HG03354 (cell line): ENCODE data around the gene SDK1.
"Not testable (repeated sequence)": the region's sequence is repeated elsewhere in the genome, so short reads cannot be mapped to it uniquely, and the experiment has no call there.

Source experiments
- ATAC-seq: cut with Tn5 transposase; IDR thresholded peaks from one replicate; pipeline ENCODE4 v1.9.1; 2021; ENCODE audit warnings: mild to moderate bottlenecking; ENCODE audit not compliant: unreplicated experiment, poor library complexity, severe bottlenecking

Gene SDK1

DNA sequence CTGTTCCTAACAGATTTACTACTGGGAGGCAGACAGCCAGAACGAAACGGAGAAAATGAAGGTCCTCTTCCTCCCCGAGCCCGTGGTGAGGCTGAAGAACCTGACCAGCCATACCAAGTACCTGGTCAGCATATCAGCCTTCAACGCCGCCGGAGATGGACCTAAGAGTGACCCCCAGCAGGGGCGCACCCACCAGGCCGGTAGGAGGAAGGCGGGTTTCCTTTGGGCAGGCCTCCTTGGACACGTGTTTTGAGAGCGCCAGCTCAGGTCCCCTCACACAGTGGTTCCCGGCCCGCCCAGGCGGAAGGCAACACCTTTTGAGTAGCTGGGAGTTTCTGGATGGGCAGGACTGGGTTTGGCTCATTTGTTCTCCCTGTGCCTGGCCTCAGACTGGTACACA lies 907.0 kb downstream of the SDK1 start:
- ATAC-seq = no peak

DNA sequence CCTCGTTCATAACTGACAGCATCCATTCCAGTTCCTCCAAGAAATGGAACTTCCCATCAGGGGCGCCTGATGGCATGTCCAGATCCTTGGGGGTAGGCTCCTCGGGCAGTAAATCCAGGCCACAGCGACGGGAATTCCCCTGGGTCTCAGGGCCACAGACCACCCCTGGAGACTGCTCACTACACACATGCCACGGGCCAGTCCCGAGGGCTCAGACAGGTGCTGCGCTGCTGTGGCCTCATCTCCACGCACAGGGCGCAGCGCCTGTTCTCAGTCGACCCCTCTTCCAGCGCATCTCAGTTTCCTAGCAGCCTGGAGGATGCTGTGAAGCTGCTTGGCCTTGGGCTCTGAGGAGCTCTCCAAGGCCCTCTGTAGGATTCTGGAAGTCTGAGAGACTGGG lies 907.5 kb downstream of the SDK1 start:
- no peak for ATAC-seq

DNA sequence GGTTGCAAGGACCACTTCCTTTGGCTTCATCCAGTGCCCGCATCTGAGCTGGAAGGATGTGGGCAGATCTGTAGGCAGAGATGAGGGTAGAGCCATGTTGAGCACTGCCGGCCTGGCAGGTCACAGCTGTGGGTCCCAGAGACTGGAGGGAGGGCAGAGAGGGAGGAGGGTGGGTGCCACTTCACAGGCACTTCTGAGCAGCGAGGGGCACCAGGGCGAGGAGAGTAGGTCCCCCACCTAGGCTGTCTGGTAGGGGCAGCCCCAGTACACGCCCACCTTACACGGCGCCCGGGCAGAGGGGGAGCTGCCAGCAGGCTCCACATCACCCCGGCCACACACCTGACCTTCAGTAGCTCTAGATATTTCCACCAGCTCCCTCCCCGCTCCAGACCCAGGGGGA lies 908.1 kb downstream of the SDK1 start:
- no peak for ATAC-seq

DNA sequence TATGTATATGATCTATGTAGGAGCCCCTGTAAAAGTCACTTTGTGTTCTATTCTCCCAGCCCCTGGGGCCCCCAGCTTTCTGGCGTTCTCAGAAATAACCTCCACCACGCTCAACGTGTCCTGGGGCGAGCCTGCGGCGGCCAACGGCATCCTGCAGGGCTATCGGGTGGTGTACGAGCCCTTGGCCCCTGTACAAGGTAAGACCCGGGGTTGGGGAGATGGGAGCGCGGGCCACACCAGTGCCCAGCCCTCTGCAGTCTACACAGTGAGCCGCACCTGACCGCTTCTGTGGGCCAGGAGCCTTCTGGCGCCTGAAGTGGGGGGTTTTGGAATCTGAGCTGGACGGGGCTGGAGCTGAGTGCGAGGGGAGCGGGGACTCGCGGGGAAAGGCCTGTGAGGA lies 908.9 kb downstream of the SDK1 start:
- ATAC-seq = no peak

DNA sequence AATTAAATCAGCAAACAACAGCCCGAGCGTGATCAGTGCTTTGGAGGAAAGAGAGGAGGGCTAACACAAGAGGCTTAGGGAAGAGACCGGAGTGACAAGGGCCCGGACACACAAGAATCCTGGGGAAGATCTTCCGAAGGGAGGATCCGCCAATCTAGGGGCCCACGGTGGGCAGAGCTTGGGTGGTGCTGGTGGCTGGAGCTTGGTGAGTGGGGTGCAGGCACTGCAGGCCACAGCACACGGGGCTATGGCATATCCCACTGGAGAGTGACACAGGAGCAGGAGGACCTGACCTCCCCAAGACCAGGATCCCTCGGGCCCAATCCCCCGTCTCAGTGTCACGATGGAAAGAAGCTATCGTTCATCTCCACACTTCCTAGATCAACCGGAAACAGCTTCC lies 909.8 kb downstream of the SDK1 start:
- no peak for ATAC-seq

GRCh38 chr7:4211261-4211660 lies 910.2 kb downstream of the SDK1 start:
- ATAC-seq = no peak

DNA sequence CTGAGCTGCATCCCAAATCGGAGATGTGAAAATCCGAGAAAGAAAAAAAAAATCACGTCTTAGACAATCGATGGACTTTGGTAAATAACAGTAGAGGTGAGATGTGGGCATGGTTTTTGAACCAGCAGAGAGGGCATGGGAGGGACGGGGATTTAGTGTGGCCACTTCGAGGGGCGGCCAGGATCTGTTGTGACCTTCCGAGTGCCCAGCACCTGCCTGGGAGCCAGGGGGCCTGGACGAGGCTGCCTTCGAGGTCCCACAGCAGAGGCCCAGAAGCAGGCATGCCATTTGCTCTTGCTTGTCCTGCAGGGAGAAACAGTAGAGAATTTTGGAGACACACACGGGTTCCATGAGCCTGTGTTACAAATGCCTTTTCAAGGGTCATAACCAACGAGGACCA lies 911.3 kb downstream of the SDK1 start:
- ATAC-seq = no peak

- ATAC-seq = no peak
Measured at GRCh38 chr7:4214291-4215155, 913.5 kb downstream of the SDK1 start.

GRCh38 chr7:4215176-4215720 lies 914.2 kb downstream of the SDK1 start:
- ATAC-seq = no peak

DNA sequence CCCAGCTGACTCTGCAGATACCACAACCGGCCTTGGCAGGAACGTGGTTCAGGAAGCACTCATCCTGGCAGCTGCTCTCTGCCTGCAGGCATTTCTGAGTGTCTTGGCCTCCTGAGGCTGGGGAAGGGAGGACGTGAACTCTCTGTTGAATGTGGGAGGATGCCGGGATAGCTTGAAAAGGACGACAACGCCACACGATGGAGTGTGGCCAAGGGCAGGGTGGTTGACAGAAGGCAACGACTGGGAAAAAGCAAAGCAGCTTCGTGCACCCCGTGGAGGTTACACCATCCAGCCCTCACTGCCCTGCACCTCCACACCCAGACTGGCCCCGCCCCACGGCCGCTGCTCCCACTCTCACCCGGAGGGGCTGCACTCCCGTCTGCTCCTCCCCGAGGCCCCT lies 915.0 kb downstream of the SDK1 start:
- no peak for ATAC-seq

DNA sequence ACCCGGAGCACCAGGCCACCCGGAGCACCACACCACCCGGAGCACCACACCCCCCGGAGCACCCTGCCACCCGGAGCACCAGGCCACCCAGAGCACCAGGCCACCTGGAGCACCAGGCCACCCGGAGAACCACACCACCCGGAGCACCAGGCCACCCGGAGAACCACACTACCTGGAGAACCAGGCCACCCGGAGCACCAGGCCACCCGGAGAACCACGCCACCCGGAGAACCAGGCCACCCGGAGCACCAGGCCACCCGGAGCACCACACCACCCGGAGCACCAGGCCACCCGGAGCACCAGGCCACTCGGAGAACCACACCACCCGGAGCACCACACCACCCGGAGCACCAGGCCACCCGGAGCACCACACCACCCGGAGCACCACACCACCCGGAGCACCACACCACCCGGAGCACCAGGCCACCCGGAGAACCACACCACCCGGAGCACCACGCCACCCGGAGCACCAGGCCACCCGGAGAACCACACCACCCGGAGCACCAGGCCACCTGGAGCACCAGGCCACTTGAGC lies 916.1 kb downstream of the SDK1 start:
- not testable (repeated sequence) for ATAC-seq

GRCh38 chr7:4218481-4218880 lies 917.4 kb downstream of the SDK1 start:
- no peak for ATAC-seq

- no peak for ATAC-seq
Measured at GRCh38 chr7:4220011-4220410, 919.0 kb downstream of the SDK1 start.

- ATAC-seq = no peak
Measured at GRCh38 chr7:4221043-4221442, 920.0 kb downstream of the SDK1 start.

GRCh38 chr7:4222676-4223075 lies 921.6 kb downstream of the SDK1 start:
- ATAC-seq = no peak

- no peak for ATAC-seq
Measured at GRCh38 chr7:4225361-4225771, 924.3 kb downstream of the SDK1 start.

DNA sequence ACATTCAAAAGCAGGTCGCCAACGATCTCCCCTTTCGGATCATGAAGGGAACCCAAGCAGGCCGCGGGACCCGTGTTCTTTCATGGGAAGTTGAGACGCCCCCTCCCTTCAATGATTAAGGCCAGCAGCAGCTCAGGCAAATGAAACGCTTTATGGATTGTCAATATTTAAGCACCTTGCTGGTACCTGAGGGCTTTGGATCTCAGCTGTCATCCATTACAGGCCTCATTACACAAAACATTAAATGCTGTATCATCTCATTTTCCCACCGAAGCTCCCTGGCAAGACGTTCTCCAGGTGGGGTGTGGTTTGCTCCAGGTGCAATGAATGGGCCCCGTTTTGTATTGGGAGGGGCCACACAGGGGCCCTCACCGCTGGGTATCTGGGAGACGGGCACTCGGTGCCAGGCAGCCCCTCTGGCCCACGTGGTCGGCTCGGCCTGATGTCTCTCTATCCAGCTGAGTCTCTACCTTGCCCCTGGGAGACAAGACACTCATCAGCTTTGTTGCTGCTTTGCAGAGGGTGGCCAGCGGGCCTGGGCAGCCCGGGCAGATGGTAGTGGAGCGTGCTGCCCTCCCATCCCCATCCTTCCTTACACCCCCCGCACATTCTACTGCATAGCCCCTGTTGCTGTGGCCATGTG lies 925.0 kb downstream of the SDK1 start:
- no peak for ATAC-seq

- ATAC-seq = no peak
Measured at GRCh38 chr7:4226524-4226882, 925.5 kb downstream of the SDK1 start.

DNA sequence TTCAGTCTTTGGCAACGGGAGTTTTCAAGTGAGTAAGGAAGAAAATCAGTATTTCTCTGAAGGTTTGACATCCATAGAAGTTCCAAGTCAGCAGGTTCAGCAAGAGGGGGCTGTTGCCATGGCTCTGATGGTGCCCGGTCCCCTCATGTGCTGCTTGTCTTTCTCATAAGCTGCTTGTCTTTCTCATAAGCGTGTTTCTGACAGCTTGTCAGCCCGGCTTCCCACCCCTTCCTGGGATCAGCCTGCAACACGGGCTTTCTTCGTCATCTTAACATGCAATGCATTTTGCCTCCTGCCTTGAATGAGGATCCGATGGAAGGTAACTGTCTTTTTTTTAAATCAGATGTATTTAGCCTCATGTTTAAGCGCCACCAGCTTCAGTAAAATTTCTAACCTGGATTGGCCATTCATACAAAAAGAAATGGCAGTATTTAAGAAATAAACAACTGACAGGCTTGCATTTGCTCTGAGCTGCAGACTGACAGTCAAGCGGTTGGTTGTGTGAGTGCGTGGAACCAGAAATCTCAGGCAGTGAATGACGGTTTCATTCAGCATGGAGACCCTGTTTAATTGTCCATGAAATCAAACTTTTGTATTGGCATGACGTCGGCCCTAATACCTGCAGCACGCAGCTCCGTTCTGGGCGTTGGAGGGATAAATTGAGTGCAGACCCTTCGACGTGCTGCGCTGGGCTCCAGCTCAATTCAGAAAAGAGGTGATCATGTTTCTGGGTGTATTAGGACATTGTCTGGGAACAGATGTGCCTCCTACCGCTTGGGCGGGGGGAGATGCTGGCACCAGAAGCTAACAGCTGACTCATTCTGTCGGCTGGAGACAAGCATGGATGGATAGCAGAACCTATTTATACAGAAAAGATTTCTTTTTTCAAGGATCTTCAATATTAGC lies 926.3 kb downstream of the SDK1 start:
- ATAC-seq = no peak

DNA sequence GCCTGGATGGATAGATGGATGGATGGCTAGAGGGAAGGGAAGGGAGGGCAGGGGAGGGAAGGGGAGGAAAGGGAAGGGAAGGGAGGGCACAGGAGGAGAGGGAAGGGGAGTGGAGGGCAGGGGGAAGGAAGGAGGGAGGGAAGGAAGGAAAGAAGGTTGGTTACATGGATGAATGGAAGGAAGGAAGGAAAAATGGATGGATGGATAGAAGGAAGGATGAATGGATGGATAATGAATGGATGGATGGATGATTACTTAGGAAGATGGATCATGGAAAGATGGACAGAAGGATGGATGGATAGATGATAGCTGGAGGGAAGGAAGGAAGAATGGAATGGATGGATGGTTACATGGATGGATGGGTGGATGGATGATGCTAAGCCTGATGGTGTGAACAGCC lies 929.3 kb downstream of the SDK1 start:
- no peak for ATAC-seq
